Left ventricle myocardium inferior (tissue), 1 donor: ENCODE measurements around the gene KCNJ6. TPM values are rescaled to one million over a fixed set of nuclear protein-coding genes. Genes with fewer than 3 reads are reported as not detected.

Experiments
- DNase-seq: peaks from one replicate; pipeline ENCODE4 v3.0.0-alpha.2; 2020
- H3K27ac ChIP-seq: fragments of 200-600 bp; replicated peaks from 2 replicates; pipeline ENCODE4 v1.8.0; 2021
- H3K27me3 ChIP-seq: fragments of 200-600 bp; 2 replicates; pipeline ENCODE4 v1.8.0; 2021; ENCODE audit warnings: low read depth
- H3K36me3 ChIP-seq: fragments of 200-600 bp; 2 replicates; pipeline ENCODE4 v1.8.0; 2021
- H3K4me1 ChIP-seq: fragments of 200-600 bp; 2 replicates; pipeline ENCODE4 v1.8.0; 2021
- H3K4me3 ChIP-seq: fragments of 200-600 bp; 2 replicates; pipeline ENCODE4 v1.8.0; 2021; ENCODE audit warnings: mild to moderate bottlenecking, moderate library complexity
- H3K9me3 ChIP-seq: fragments of 200-600 bp; replicated peaks from 2 replicates; pipeline ENCODE4 v1.8.0; 2021
- CTCF ChIP-seq: fragments of 200-600 bp; IDR thresholded peaks from 2 replicates; pipeline ENCODE4 v1.8.0; 2021; ENCODE audit warnings: antibody characterized with exemption, mild to moderate bottlenecking, borderline replicate concordance
- intact Hi-C: fragments of 100-400 bp; cut with micrococcal nuclease; formaldehyde crosslinking; loops from one replicate; pipeline ENCODE4 v1.11.0; 2022
- total RNA-seq: library from RNA; stranded (reverse); fragmentation: NEBNext Ultra II Directional; extraction: Animal tissue kit (Norgen Biotek cat#: 25700); gene quantifications from one replicate; pipeline ENCODE4 v1.2.1, GENCODE V29; 2021
- donor health status: DM: no; HTN: yes; CAD: no; lungs with severe emphysema.

The KCNJ6 gene
- total RNA-seq, 1 donor from 2014 or later = not detected

DNA sequence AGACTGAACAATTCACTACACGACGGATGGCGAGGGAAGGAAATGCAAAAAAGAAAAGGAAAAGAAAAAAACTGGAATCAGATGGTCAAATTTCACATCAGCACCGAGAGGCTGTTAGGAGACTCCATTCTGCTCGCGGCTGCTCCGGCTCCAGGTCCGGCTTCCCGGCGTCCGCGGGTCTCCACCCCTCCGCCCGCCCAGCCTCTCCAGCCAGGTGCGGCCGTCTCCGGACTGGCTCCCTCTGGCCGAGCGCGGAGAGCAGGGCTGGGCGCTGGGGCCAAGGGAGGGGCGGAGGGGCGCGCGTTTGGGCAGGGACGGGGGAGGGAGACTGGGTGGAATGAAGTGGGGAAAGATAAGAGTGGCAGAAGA is 332 bp downstream of the KCNJ6 start:
- no peak for TF ChIP-seq CTCF
- Histone ChIP-seq H3K9me3 (no peaks in the 10 kb centered on the region), H3K27me3 (peaks cover 98% of the 10 kb centered on the region), H3K27ac (no peak overlapping the region), H3K36me3 (no peaks in the 10 kb centered on the region), H3K4me3 (peak overlapping the region; percentile 58), H3K4me1 (peaks cover 22% of the 10 kb centered on the region)
- intact Hi-C loops = no loop called here
- DNase-seq = no peak

- H3K27me3 ChIP-seq = peaks cover 98% of the 10 kb centered on the region
Observed at GRCh38 chr21:37915497-37915911, 753 bp downstream of the KCNJ6 start.

GRCh38 chr21:37912616-37913015 is 3.6 kb downstream of the KCNJ6 start:
- no peak for TF ChIP-seq CTCF
- H3K27me3 ChIP-seq = peaks cover 95% of the 10 kb centered on the region
- intact Hi-C loops = no loop called here

More at GRCh38 chr21:37915497-37915911, 753 bp downstream of the KCNJ6 start:
- intact Hi-C loops = no loop called here
- DNase-seq = no peak
- no peak for TF ChIP-seq CTCF
- Histone ChIP-seq H3K4me1 (peaks cover 22% of the 10 kb centered on the region), H3K4me3 (peak overlapping the region; percentile 58), H3K27ac (no peak overlapping the region), H3K36me3 (no peaks in the 10 kb centered on the region), H3K9me3 (no peaks in the 10 kb centered on the region)

GRCh38 chr21:37909936-37910335 is 6.3 kb downstream of the KCNJ6 start:
- peaks cover 80% of the 10 kb centered on the region for H3K27me3 ChIP-seq
- DNase-seq = no peak
- H3K27ac ChIP-seq = no peak overlapping the region
- peaks cover 7% of the 10 kb centered on the region for H3K4me1 ChIP-seq
- intact Hi-C loops = loop anchor here (10.0 kb wide), 1 partner anchor 195 kb away; no protein-coding TSS in a partner anchor
- no peaks in the 10 kb centered on the region for H3K9me3 ChIP-seq
- no peak for TF ChIP-seq CTCF
- no peaks in the 10 kb centered on the region for H3K36me3 ChIP-seq
- no peak overlapping the region for H3K4me3 ChIP-seq

More at GRCh38 chr21:37912616-37913015, 3.6 kb downstream of the KCNJ6 start:
- Histone ChIP-seq H3K36me3 (no peaks in the 10 kb centered on the region), H3K9me3 (no peaks in the 10 kb centered on the region), H3K27ac (no peak overlapping the region), H3K4me3 (no peak overlapping the region), H3K4me1 (peaks cover 22% of the 10 kb centered on the region)
- no peak for DNase-seq

DNA sequence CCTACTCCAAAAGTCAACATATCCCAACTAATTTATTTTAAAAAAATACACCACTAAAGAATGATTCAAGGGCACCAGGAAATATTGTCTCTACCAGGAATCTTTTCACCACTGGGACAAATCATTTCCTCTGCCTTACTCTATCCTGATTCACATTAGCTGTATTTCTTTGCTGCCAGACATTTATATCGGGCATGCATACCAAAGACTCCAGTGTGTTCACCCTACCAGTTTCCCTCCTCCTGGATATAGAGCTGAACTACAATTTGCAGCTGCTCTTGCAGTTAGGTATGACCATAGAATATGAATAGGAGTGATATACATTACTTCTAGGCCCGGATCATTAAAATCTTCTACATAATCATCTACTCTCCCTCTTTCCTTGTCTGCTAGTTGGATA is 7.6 kb downstream of the KCNJ6 start:
- Histone ChIP-seq H3K4me1 (peaks cover 6% of the 10 kb centered on the region), H3K9me3 (no peaks in the 10 kb centered on the region), H3K36me3 (no peaks in the 10 kb centered on the region), H3K27me3 (peaks cover 68% of the 10 kb centered on the region), H3K27ac (no peak overlapping the region), H3K4me3 (no peak overlapping the region)
- intact Hi-C loops = loop anchor here (10.0 kb wide), 1 partner anchor 194 kb away; no protein-coding TSS in a partner anchor
- no peak for DNase-seq
- no peak for TF ChIP-seq CTCF
